Kidney capillary endothelial cell (primary cell): ENCODE results near the gene TSPAN31.

Experiments
- DNase-seq: peaks from one replicate; pipeline ENCODE4 v3.0.0-alpha.2; 2018; ENCODE audit warnings: low spot score

Gene TSPAN31

GRCh38 chr12:57752668-57753000, 7.8 kb downstream of the TSPAN31 start:
- no peak for DNase-seq

DNA sequence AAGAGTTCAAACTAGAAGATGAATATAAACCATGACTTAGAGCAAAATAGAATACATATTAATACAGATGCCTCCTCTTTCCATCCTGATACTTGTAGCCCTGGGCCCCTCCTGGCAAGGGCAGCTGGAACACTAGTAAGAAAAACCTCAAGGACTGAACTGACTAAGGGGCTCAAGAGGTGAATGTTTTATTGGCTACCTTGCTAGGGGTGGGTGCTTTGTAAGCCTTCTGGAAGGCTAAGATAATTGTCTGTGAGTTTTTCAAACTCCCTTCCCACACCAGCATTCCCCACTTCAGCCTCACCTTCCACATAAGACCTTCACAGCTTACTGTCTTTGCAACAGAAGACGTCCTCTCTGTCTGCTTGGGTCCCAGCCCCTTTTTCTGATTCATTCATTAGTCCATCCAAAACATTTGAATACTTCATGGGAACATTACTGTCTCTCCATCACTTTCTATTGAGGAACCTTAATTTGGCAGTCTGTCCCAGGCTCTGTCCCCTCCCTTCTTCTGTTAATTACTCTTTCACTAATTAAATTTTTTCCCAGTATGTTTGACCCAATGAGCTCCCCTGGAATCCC, 9.0 kb downstream of the TSPAN31 start:
- no peak for DNase-seq

GRCh38 chr12:57754411-57755193, 9.8 kb downstream of the TSPAN31 start, which contains the start of gene MARCHF9:
Gene MARCHF9, plus strand, starts transcription at chr12:57755103. Its CDS starts 426 bp downstream, at chr12:57755529.
- no peak for DNase-seq

DNA sequence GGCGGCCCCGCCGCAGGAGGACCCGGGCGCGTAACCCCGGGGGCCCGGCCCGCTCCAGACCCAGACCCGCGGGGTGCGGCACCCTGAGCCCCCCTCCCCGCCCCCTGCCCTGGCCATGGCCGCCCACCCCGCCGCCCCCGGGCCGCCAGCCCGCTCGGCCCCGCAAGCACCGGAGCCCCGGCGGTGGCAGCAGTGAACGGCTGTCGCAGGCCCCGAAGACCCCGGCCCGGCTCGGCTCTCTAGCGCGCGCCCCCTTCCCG, 10.3 kb downstream of the TSPAN31 start:
- DNase-seq = no peak

DNA sequence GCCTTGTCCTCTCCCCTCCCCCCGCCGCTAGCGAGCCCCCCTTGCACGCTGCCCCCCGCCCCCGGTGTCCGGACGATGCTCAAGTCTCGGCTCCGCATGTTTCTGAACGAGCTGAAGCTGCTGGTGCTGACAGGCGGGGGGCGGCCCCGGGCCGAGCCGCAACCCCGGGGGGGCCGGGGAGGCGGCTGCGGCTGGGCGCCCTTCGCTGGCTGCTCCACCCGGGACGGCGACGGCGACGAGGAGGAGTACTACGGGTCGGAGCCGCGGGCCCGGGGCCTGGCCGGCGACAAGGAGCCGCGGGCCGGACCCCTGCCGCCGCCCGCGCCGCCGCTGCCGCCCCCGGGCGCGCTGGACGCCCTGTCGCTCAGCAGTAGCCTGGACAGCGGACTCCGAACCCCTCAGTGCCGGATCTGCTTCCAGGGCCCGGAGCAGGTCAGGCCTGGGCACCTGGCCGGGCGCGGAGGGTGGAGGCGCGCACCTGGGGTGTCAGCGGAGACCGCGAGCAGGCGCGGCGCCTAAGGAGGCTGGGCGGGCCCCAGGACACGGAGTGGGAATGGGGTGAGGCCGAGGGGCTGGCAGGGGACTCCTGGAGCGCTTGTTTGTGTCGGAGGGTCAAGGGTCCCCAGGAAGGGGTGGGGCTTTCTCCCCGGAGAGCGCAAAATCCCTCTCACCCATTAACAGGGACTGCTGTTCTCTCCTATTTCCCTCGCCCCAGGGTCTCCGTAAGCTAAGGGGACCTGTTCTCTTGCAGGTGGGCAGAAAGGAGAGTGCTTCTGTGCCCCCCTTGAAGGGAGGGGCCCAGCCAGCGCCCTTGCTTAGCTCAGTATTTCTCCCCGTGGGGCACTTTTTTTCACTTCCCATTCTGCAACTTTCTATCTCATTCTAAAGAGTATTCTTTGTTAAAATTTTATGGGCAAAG, 10.9 kb downstream of the TSPAN31 start:
- DNase-seq = no peak

DNA sequence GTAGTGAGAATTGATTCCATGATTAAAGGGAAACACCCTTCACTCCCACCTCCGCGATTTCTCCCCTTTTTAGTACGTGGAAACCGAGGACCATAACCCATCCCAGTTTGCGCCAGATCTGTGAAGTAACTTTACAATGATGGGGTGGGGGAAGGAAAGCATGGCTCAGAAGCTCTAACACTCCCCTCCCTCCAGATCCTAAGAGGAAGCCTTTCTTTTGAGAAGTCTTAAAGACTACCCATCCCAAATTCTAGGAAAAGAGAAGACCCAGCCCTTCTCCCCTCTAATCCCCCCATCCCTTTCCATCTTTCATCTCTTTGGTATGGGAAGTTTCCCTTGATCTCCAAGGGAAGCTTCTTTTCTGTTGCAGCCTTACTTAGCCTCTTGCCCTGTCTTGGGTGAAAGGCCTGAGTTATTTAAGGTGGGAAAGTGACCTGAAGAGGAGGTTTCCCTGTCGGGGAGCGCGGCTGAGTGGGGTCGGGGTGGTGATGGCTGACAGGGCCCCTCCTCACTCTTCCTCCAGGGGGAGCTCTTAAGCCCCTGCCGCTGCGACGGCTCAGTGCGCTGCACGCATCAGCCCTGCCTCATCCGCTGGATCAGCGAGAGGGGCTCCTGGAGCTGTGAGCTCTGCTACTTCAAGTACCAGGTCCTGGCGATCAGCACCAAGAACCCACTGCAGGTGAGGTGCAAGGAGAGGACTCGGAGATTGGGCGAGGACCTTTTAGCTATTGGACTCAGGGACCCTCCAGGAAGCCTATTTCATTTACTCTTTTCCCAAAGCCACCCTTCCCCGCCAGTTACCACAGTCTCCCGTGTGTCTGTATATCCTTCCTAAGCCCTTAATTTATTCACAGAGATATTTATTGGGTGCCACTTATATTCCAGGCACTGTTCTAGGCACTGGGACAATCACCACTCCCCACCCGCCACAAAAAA, 11.8 kb downstream of the TSPAN31 start:
- DNase-seq = no peak

DNA sequence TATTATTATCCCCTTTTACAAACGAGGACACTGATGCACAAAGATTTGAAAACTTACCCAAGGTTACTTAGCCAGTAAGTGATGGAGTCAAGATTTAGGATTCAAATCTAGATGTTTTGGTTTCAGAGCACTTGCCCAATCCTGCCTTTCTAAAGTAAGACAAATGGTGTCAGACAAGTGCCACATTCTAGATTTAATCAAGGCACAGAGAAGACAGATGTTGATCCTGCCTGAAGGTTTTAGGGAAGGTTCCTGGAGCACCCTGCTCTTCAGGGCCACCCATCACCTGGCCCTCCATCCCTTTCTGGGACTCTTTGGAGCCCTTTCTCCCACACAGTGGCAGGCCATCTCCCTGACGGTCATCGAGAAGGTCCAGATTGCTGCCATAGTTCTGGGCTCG, 12.9 kb downstream of the TSPAN31 start:
- DNase-seq = no peak

DNA sequence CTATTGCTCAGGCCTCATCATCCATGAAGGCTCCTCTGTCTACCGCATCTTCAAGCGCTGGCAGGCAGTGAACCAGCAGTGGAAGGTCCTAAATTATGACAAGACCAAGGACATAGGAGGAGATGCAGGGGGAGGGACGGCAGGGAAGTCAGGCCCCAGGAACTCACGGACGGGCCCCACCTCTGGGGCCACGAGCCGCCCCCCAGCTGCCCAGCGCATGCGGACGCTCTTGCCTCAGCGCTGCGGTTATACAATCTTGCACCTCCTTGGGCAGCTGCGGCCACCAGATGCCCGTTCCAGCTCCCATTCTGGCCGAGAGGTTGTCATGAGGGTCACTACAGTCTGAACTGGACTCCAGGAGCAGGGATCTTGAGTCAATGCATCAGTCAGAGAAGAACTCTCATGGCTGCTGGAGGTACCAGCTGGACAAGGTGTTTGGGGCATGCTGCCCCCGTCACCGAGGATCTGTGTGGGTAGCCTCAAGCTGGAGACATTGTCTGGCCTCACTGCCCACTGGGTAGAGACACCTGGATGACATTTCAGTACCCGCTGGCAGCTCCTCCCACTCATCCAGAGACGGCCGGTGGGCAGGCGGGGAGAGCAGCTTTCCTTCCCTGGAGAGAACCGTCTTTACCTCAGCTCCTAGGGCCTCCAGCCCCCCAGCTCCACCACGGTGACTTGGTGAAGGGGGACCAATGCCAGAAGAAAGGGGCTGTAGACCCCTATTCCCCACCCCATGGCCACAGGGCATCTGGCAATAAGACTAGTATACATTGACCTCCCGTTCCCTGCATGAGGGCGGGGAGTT, 13.9 kb downstream of the TSPAN31 start:
- no peak for DNase-seq

- no peak for DNase-seq
Measured at GRCh38 chr12:57759360-57759980, 14.6 kb downstream of the TSPAN31 start.

GRCh38 chr12:57760347-57760982, 15.6 kb downstream of the TSPAN31 start:
- DNase-seq = no peak

DNA sequence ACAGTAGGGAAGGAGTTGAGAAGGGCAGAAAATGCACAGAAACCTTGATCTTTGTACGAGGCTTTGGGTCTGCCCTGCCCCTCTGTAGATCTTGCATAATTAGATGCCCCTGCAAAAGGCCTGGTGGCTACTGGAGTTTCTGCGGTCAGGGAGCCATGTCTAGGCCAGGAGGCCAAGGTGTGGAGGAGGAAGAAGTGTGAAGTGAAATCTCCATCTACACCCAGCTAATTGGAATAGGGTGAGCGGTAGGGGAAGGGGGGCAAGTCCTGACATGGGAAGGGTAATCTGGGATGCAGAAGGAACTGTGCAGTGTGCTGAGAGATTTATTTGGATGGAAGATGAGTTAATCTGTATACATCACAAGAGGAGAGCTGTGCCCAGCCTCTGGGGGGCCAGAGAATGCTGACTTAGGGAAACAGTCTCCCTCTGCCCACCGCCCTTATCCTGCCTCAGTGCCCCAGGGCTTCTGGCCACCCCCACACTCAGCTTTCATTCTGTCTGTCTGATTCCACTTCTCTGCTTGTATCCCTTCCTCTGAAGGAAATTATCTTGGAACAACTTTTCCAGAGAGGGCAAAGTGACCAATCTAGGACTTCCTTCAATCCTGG, 16.7 kb downstream of the TSPAN31 start:
- no peak for DNase-seq

DNA sequence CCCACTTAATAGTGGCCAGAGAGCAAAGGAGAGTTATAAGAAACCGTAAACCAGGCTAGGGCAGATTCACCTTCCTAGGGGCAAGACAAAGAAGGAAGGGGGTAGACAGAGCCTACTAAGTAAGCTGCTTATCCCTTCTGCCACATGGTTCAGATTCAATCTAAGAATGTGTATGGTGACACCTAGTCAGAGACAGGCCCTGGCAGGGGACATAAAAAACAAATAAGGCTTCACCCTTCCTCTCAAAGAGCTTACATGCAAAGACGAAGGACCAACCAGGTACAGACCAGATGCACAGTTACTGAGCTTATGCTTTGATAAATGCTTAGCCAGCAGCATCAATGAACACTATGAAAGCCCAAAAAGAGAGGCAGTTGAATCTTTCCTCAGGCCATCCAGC, 17.6 kb downstream of the TSPAN31 start:
- no peak for DNase-seq

GRCh38 chr12:57763881-57764661, 19.2 kb downstream of the TSPAN31 start:
- no peak for DNase-seq

- no peak for DNase-seq
Measured at GRCh38 chr12:57764662-57765002, 19.8 kb downstream of the TSPAN31 start.

DNA sequence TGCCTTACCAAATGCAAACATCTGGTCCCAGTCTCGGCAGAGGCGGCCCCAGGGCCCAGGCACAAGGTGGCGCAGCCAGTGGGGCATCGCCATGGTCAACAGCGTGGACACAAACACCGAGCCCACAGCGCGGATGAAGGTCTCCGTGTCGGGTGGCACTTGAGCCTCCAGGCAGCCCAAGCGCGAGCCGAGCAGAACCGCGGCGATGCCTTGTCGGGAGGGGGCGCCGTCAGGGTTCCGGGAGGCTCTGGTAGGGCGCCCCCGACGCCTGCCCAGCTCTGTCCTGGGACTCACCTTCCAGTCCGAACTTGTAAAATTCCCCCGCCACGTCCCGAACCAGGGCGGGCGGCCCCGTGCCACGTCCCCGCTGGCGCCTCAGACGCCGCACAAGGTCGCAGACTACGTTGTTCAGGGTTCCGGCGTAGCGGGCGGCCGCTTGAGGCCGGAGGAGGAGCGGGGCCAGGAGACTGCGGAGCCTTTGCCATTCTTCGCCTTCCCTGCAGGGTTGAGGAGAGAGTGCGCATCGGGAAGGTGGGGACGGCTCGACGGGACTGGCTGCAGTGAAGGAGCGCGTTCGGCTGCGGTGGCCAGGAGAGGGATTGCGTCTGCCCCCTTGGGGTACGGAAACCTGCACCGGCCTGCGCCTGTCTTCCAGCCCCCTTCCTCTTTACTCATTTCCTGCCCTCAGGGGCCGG, 20.3 kb downstream of the TSPAN31 start:
- no peak for DNase-seq

GRCh38 chr12:57765698-57766463, 21.0 kb downstream of the TSPAN31 start:
- DNase-seq = no peak

- no peak for DNase-seq
Measured at GRCh38 chr12:57766464-57767304, 21.8 kb downstream of the TSPAN31 start, which contains the start of gene CYP27B1. Gene CYP27B1, minus strand, starts transcription at chr12:57767078. Its CDS starts 37 bp downstream, at chr12:57767041.
